ENCODE data around the gene DVL3. TPM values are rescaled to one million over a fixed set of nuclear protein-coding genes. Genes with fewer than 3 reads are reported as not detected.
A peak's percentile ranks its signal among the peaks of the same experiment; 100 is the strongest.
"Not testable (repeated sequence)": the region's sequence is repeated elsewhere in the genome, so short reads cannot be mapped to it uniquely, and the experiment has no call there.

DVL3 gene
- total RNA-seq, 2 experiments from 2014 or later: 39.9 to 41.0 TPM

DNA sequence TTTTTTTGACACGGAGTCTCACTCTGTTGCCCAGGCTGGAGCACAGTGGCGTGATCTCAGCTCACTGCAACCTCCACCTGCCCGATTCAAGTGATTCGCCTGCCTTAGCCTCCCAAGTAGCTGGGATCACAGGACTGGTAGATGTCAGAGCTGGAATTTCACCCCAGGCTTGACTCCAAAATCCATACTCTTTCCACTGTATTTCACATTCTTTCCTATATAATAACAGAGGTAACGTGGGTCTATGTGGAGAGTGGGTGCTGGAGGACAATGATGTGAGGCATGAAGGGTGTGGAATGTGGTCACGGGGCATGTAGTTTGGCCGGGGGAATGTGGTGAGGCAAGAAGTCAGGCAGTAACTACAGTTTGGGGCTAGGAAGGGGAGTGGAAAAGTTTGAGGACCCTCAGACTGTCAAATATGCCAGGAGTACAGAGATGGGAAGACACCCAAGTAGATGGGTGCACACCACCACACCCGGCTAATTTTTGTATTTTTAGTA lies 7.4 kb downstream of the DVL3 start:
- H3K27ac Mint-ChIP-seq; ATAC-seq (ENCODE audit: low read depth); H3K4me3 Mint-ChIP-seq; H3K9me3 Mint-ChIP-seq; DNase-seq; H3K27me3 Mint-ChIP-seq; POLR2A ChIA-PET; H3K36me3 Mint-ChIP-seq: not testable (repeated sequence)
- peaks cover 16% of the 10 kb centered on the region for H3K4me1 Mint-ChIP-seq

DNA sequence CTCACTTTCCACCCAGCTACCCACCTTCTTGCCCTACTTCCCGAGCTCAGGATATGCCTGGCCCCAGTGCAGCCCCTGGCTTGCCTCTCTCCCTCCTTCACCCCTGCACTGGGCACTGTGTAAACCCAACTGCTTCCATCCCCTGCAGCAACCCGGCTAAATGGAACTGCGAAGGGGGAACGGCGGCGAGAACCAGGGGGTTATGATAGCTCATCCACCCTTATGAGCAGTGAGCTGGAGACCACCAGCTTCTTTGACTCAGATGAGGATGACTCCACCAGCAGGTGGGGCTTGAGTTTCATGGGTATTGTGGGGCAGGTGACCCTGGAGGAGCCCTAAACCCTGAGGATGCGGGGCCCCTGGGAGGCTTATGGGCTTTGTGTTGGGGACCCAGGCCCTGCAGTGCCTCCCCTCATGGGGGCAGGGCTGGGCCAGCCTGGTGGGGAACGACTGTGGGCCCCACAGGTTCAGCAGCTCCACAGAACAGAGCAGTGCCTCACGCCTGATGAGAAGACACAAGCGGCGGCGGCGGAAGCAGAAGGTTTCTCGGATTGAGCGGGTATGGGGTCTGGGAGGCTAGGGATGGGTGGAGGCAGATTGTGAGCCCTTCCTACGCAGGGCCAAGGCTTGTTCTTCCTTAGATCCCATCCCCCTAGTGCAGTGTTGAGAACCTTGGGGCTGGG lies 9.6 kb downstream of the DVL3 start:
- Mint-ChIP-seq H3K27ac (no peak overlapping the region), H3K9me3 (no peaks in the 10 kb centered on the region), H3K27me3 (no peaks in the 10 kb centered on the region), H3K36me3 (peaks cover 5% of the 10 kb centered on the region), H3K4me3 (no peak overlapping the region), H3K4me1 (peaks cover 10% of the 10 kb centered on the region)
- POLR2A ChIA-PET: interaction anchor here (0.8 to 1.2 kb wide), 3 partner anchors 9 to 22 kb away, joined by 3 to 4 read pairs (median 3); partner anchors contain the start of genes ABCF3 and DVL3
- DNase-seq: no peak
- ATAC-seq (ENCODE audit: low read depth): no peak

DNA sequence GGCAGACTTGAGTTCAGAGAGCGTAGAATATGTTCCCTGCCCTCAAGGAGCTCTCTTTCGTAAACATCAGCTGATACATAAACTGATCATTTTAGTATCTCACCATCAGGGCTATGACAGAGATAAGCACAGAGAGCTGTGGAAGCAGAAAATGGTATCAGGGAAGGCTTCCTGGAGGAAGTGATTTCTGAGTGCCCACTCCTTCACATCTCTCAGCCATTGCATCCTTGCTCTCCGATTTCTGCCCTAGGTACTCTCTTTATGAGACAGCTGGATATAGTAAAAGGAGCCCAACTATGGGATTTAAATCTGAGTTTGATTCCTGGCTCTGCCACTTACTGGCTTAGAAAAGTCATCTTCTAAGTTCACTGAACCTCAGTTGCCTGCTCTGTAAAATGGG lies 10.4 kb downstream of the DVL3 start:
- DNase-seq (no peak), ATAC-seq (ENCODE audit: low read depth) (no peak)
- POLR2A ChIA-PET: no interaction called here
- Mint-ChIP-seq H3K36me3 (peaks cover 5% of the 10 kb centered on the region), H3K4me3 (no peak overlapping the region), H3K27ac (no peak overlapping the region), H3K4me1 (peaks cover 8% of the 10 kb centered on the region), H3K27me3 (no peaks in the 10 kb centered on the region), H3K9me3 (no peaks in the 10 kb centered on the region)

DNA sequence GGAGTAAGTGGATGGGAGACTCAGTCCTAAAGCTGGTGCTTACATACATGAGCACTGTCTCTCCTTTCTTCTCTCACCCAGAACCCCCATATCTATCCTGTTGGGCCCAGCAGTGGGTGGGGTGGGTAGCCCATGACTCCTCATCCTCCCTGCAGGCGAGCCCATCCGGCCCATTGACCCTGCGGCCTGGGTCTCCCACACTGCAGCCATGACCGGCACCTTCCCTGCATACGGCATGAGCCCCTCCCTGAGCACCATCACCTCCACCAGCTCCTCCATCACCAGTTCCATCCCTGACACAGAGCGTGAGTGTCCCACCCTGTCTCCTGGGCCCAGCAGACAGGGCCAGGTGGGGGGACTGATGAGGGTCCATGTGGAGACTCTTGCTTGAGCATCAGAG lies 11.5 kb downstream of the DVL3 start:
- H3K4me1 Mint-ChIP-seq: peaks cover 6% of the 10 kb centered on the region
- DNase-seq (no peak), ATAC-seq (ENCODE audit: low read depth) (no peak)
- peaks cover 7% of the 10 kb centered on the region for H3K36me3 Mint-ChIP-seq
- H3K9me3 Mint-ChIP-seq: no peaks in the 10 kb centered on the region
- POLR2A ChIA-PET: no interaction called here
- H3K27ac Mint-ChIP-seq: no peak overlapping the region
- no peak overlapping the region for H3K4me3 Mint-ChIP-seq
- H3K27me3 Mint-ChIP-seq: no peaks in the 10 kb centered on the region

DNA sequence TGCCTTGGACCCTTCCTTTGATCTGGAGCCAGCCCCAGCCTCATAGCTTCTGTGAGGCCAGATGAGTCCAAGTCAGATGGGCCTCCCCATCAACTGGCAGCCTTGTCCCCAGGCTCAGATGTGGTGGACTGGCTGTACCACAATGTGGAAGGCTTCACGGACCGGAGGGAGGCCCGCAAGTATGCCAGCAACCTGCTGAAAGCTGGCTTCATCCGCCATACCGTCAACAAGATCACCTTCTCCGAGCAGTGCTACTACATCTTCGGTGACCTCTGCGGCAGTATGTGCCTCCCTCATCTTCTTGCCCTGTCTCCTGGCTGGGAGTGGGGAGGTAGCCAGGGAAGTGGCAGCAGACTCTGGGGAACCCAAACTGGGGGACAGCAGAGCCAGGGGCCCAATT lies 12.6 kb downstream of the DVL3 start:
- DNase-seq (no peak), ATAC-seq (ENCODE audit: low read depth) (no peak)
- Mint-ChIP-seq H3K27ac (no peak overlapping the region), H3K4me1 (peaks cover 6% of the 10 kb centered on the region), H3K4me3 (no peak overlapping the region), H3K9me3 (no peaks in the 10 kb centered on the region), H3K36me3 (peaks cover 10% of the 10 kb centered on the region), H3K27me3 (no peaks in the 10 kb centered on the region)
- POLR2A ChIA-PET: no interaction called here

DNA sequence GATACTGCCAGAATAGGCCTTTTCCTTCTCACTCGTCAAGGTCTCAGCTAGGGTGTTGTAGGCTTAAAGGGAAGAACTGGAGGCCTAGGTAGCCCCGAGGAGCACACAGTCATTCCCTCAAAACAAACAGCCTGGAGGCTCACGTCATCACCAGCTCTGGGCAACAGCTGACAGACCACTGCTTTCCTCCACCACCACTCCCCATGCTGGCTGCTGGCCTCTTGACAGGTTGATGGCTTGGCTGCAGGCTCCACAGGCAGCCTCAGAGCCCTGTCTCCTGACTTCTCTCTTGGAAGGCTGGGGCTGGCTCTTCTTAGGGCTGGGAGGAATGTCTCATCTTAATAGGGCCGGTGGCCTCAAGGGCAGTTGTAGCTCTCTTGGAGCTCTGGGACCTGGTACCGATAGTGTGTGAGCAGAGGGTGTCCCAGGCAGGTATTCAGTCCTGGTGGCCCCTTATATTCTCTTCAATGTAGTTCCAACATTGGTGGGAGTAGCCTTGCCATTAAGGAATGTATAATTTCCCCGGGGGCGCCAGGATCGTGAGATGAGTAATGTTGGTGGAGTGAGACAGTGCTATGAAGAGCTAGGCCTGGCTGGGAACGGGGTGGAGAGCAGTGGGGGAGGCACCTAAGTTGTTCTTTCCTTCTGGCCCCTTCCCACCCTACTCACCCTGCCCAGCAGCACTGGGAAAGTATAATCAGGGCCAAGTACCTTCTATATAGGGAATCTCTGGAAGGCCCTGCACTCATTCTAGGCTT lies 13.4 kb downstream of the DVL3 start:
- H3K9me3 Mint-ChIP-seq: no peaks in the 10 kb centered on the region
- no peaks in the 10 kb centered on the region for H3K27me3 Mint-ChIP-seq
- no peak overlapping the region for H3K27ac Mint-ChIP-seq
- H3K4me3 Mint-ChIP-seq: no peak overlapping the region
- DNase-seq (no peak), ATAC-seq (ENCODE audit: low read depth) (no peak)
- POLR2A ChIA-PET: no interaction called here
- peaks cover 14% of the 10 kb centered on the region for H3K36me3 Mint-ChIP-seq
- peaks cover 6% of the 10 kb centered on the region for H3K4me1 Mint-ChIP-seq

DNA sequence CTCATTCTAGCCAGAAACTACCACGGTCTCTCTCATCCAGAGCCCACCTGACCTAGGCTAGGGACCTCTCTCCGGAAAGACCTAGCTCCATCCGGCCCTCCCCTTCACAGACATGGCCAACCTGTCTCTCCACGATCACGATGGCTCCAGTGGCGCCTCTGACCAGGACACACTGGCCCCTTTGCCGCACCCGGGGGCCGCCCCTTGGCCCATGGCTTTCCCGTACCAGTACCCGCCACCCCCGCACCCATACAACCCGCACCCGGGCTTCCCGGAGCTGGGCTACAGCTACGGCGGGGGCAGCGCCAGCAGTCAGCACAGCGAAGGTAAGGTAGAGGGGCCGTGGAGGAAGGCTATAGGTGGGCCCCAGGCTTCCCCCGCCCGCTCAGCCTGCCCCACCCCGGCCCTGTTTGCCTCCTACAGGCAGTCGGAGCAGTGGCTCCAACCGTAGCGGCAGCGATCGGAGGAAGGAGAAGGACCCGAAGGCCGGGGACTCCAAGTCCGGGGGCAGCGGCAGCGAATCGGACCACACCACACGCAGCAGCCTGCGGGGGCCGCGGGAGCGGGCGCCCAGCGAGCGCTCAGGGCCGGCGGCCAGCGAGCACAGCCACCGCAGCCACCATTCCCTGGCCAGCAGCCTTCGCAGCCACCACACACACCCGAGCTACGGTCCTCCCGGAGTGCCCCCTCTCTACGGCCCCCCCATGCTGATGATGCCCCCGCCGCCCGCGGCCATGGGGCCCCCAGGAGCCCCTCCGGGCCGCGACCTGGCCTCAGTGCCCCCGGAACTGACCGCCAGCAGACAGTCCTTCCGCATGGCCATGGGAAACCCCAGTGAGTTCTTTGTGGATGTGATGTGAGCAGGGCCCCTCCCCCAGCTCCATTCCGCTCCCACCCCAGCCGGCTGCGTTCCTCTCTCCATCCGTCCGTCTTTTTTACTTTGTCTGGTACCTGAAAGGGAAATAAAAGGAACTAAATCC lies 15.0 kb downstream of the DVL3 start:
- ATAC-seq (ENCODE audit: low read depth): no peak
- Mint-ChIP-seq H3K4me1 (peaks cover 10% of the 10 kb centered on the region), H3K27ac (no peak overlapping the region), H3K36me3 (peaks cover 14% of the 10 kb centered on the region), H3K27me3 (no peaks in the 10 kb centered on the region), H3K4me3 (no peak overlapping the region), H3K9me3 (no peaks in the 10 kb centered on the region)
- no peak for DNase-seq
- POLR2A ChIA-PET: no interaction called here

DNA sequence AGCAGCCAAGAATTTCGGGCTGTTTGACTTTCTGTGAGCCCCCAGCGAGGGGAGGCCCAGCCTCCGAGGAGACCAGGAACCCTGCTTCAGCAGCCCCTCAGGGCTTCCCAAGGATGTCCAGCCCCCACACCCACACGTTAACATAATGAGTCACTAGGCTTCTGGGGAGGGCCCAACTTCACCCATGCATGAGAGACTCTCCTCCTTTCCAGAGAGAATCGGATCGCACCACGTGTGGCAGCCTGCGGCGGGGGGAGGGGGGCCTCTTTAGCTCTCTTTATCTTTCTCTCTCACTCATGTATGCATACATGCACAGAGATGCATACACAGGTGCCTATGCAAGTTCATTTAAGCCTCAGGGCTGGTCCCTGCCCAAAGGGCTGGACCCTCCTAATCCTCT lies 16.4 kb downstream of the DVL3 start:
- H3K36me3 Mint-ChIP-seq: peaks cover 14% of the 10 kb centered on the region
- peaks cover 18% of the 10 kb centered on the region for H3K4me1 Mint-ChIP-seq
- H3K27ac Mint-ChIP-seq: no peak overlapping the region
- H3K4me3 Mint-ChIP-seq: no peak overlapping the region
- H3K27me3 Mint-ChIP-seq: no peaks in the 10 kb centered on the region
- DNase-seq (no peak), ATAC-seq (ENCODE audit: low read depth) (no peak)
- H3K9me3 Mint-ChIP-seq: no peaks in the 10 kb centered on the region
- POLR2A ChIA-PET: no interaction called here

DNA sequence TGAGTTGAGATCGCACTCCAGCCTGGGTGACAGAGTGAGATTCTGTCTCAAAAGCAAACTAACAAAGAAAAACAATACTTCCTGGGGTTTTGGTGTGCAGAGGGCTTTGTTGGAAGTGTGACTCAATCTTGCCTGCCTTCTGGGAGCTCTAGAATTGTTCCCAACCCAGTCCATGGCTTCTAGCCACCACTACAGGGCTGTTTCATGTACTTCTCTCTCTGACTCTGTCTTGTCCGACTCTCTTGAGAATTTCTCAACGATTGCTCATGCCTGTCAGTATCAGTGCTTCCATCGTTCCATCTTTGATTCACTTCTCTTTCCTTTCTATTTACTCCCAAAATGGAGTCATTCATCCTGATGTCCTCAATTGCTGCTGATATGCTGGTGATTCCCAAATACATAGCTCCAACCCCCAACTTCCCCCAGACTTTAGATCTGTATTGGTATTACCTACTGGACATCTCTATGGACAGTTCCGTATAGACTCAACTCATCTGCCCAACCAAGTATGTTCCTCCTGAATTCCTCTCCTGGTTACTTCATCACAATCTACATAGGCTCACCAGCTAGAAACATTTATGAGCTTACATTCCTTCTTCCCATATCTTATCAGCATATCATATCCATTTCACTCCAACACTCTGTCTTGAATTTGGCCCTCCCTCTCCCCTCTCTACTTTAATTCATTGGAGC lies 17.6 kb downstream of the DVL3 start:
- Mint-ChIP-seq H3K9me3 (no peaks in the 10 kb centered on the region), H3K4me1 (peaks cover 19% of the 10 kb centered on the region), H3K27ac (no peak overlapping the region), H3K27me3 (no peaks in the 10 kb centered on the region), H3K4me3 (no peak overlapping the region), H3K36me3 (peaks cover 12% of the 10 kb centered on the region)
- DNase-seq: no peak
- POLR2A ChIA-PET: interaction anchor here (1.6 kb wide), 1 partner anchor 13 kb away, joined by 4 read pairs; the partner anchor contains the start of gene ABCF3
- no peak for ATAC-seq (ENCODE audit: low read depth)

DNA sequence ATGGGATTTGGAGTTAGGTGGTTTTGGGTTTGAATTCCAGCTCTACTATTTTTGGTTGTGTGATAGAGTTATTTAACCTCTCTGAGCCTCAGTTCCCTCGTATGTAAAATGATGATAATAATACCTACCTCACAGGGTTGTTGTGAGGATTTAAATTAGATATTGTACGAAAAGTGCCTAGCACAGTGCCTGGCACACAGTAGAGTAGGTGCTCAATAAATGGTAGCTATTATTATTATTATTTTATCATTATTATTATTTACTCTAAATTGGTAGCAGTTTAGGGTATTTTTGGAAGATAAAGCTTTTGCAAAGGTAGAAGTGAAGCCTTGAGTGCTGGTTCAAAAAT lies 18.2 kb downstream of the DVL3 start:
- H3K36me3 Mint-ChIP-seq: peaks cover 10% of the 10 kb centered on the region
- H3K9me3 Mint-ChIP-seq: no peaks in the 10 kb centered on the region
- H3K4me1 Mint-ChIP-seq: peaks cover 21% of the 10 kb centered on the region
- ATAC-seq (ENCODE audit: low read depth): no peak
- POLR2A ChIA-PET: interaction anchor here (1.6 kb wide), 1 partner anchor 12 kb away, joined by 4 read pairs; the partner anchor contains the start of gene ABCF3
- no peak overlapping the region for H3K4me3 Mint-ChIP-seq
- no peaks in the 10 kb centered on the region for H3K27me3 Mint-ChIP-seq
- H3K27ac Mint-ChIP-seq: no peak overlapping the region
- DNase-seq: no peak

DNA sequence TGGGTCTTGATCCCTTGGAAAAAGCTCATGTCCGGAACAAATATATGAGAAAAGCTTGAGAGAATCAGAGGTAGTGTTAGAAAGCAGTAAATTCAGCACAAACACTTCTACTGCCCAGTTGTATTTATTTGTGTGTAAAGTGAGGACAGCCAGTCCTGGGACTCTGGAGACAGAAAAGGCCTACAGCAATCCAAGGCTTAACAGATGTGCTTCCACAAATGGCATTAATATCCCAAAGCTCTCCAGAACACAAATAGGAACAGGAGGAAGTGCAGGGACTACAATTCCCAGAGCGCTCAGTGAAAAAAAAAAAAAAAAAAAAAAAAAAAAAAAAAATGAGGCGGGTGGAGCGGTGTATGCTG lies 19.1 kb downstream of the DVL3 start:
- peaks cover 12% of the 10 kb centered on the region for H3K36me3 Mint-ChIP-seq
- peak overlapping the region; percentile 73 for H3K27ac Mint-ChIP-seq
- POLR2A ChIA-PET: interaction anchor here (0.6 to 1.6 kb wide), 8 partner anchors 10 to 639 kb away, joined by 3 to 5 read pairs (median 3); partner anchors contain the start of genes ABCF3 and EIF2B5
- H3K4me3 Mint-ChIP-seq: peak overlapping the region; percentile 92
- peaks cover 21% of the 10 kb centered on the region for H3K4me1 Mint-ChIP-seq
- no peaks in the 10 kb centered on the region for H3K27me3 Mint-ChIP-seq
- H3K9me3 Mint-ChIP-seq: no peaks in the 10 kb centered on the region
- DNase-seq (no peak), ATAC-seq (ENCODE audit: low read depth) (peak; percentile 5)

DNA sequence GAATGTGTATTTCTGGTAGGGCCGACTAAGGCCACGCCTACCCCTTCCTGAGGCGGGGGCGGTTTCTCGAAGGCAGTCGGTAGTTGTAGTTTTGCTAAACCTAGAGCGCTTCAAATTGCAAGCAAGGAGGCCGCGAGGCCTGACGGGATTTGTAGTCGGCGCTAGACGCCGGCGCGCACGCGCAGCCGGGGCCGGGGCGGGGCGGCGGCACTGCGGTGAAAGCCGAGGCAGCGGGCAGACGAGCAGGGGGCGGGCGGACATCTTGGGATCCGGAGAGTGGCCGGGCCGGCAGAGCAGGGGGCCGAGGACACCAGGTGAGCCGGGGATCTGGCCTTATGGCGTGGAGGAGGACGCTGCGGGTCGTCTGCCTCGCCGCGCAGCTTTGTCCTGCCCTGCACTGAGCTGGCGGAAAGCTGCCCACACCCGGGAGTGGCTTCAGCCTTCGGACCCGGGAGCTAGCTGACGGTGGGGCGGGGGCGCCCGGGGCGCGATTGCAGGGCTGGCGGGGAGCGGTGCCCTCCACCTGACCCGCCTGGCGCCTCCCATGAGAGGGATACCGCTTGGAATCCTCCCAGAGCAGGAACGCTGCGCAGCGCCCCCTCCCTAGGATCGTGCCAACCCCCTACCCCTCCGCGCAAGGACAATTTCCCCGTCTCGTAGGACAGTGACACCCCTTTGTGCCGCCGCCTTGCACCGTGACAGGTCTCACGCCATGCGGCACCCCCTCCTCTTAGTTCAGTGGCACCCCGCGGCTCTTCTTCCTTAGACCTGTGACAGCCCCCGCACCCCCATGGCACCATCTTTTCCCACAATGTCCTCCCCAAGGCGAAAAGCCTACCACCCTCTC lies 19.7 kb downstream of the DVL3 start, which contains the start of gene AP2M1:
Gene AP2M1 (plus strand): TSS at position 210 of the 847 bp plus-strand sequence. CDS start 2,139 bp downstream, outside the sequence.
- Mint-ChIP-seq H3K4me1 (peaks cover 21% of the 10 kb centered on the region), H3K4me3 (peak within 1 kb of the TSS; percentile 92), H3K9me3 (no peaks in the 10 kb centered on the region), H3K27me3 (no peaks in the 10 kb centered on the region), H3K27ac (peak within 1 kb of the TSS; percentile 81), H3K36me3 (peaks cover 14% of the 10 kb centered on the region)
- POLR2A ChIA-PET: interaction anchor here (0.6 to 1.1 kb wide), 8 partner anchors 11 to 196 kb away, joined by 3 to 8 read pairs (median 4); partner anchors contain the start of genes ABCF3 and EIF2B5
- DNase-seq (peak; percentile 98), ATAC-seq (ENCODE audit: low read depth) (peak; percentile 94)
